ENCODE data around the gene CHRND. TPM values are rescaled to one million over a fixed set of nuclear protein-coding genes. Genes with fewer than 3 reads are reported as not detected.

Gene CHRND
- polyA plus RNA-seq, 1 donor from 2014 or later, result not detected

DNA sequence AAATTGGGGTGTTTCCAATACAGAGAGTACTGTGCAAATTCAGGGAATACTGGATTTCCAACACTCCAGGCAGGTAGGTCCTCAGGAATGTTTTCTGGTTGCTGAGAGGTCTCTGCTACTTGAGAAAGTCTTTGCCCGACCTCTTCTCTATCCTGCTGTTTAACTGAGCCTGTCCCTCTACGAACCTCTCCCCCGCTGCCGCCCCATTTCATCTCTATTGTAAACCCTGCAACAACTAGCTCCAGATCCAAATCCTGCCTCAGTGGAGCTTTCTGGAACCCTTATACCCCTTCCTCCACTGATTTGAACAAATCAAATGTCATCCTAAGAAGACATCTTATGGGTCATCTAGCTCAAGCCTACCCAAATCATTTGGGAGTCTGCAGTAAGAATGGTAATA, 25.8 kb downstream of the CHRND start:
- Histone ChIP-seq H3K9me3 (ENCODE audit: low read length) (no peaks in the 10 kb centered on the region), H3F3A (ENCODE audit: insufficient read depth, low read length, poor library complexity, severe bottlenecking) (no peaks in the 10 kb centered on the region), H3K36me3 (ENCODE audit: insufficient read depth, low read length) (peaks cover 10% of the 10 kb centered on the region), H4K20me1 (ENCODE audit: insufficient read depth) (no peaks in the 10 kb centered on the region), H3K9ac (ENCODE audit: low read length) (peak overlapping the region; percentile 97), H3K4me2 (ENCODE audit: low read length) (peak overlapping the region; percentile 90), H3K27me3 (ENCODE audit: insufficient read depth, low read depth, low read length) (no peaks in the 10 kb centered on the region), H3K9me2 (ENCODE audit: insufficient read depth, low read length) (no peaks in the 10 kb centered on the region), H3K4me3 (ENCODE audit: low read length) (peak overlapping the region; percentile 94), H3K27ac (ENCODE audit: low read length) (no peak overlapping the region), H3K79me2 (replicated peaks; ENCODE audit: insufficient read depth, low read length) (peaks cover 46% of the 10 kb centered on the region), H2AFZ (ENCODE audit: low read depth, low read length) (no peak overlapping the region)
- TF ChIP-seq POLR2AphosphoS5 (IDR thresholded peaks at IDR 0.05) (no peak), TAF1 (IDR thresholded peaks at IDR 0.05; ENCODE audit: low read depth) (no peak), CTCF (IDR thresholded peaks at IDR 0.05; ENCODE audit: poor library complexity, severe bottlenecking) (no peak), MXI1 (conservative IDR thresholded peaks at IDR 0.05; ENCODE audit: poor library complexity, severe bottlenecking) (no peak), RAD21 (conservative IDR thresholded peaks at IDR 0.05) (no peak), EZH2 (IDR thresholded peaks at IDR 0.05; ENCODE audit: borderline replicate concordance, insufficient read depth, low read length, poor library complexity, severe bottlenecking) (no peak), SMC3 (conservative IDR thresholded peaks at IDR 0.05; ENCODE audit: poor library complexity) (no peak)
- TF ChIP-seq, protein P1, sequence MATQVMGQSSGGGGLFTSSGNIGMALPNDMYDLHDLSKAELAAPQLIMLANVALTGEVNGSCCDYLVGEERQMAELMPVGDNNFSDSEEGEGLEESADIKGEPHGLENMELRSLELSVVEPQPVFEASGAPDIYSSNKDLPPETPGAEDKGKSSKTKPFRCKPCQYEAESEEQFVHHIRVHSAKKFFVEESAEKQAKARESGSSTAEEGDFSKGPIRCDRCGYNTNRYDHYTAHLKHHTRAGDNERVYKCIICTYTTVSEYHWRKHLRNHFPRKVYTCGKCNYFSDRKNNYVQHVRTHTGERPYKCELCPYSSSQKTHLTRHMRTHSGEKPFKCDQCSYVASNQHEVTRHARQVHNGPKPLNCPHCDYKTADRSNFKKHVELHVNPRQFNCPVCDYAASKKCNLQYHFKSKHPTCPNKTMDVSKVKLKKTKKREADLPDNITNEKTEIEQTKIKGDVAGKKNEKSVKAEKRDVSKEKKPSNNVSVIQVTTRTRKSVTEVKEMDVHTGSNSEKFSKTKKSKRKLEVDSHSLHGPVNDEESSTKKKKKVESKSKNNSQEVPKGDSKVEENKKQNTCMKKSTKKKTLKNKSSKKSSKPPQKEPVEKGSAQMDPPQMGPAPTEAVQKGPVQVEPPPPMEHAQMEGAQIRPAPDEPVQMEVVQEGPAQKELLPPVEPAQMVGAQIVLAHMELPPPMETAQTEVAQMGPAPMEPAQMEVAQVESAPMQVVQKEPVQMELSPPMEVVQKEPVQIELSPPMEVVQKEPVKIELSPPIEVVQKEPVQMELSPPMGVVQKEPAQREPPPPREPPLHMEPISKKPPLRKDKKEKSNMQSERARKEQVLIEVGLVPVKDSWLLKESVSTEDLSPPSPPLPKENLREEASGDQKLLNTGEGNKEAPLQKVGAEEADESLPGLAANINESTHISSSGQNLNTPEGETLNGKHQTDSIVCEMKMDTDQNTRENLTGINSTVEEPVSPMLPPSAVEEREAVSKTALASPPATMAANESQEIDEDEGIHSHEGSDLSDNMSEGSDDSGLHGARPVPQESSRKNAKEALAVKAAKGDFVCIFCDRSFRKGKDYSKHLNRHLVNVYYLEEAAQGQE (IDR thresholded peaks at IDR 0.05; ENCODE audit: borderline replicate concordance), result no peak

DNA sequence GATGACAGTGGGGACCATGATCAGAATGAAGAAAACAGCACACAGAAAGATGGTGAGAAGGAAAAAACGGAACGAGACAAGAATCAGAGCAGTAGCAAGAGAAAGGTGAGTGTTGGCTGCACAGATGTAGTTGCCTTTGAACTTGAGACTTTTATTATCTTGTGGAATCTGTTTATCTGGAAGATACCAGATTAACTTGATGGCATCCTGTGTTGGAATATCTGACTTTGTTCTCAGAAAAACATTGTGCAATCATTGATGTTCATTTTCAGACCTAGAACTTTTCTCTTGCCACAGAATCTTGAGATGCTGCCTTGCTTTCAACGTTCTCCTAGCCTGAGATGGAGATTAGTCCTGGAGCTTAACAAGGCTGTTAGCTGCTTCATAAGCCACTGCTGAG, 30.5 kb downstream of the CHRND start:
- no peak for TF ChIP-seq MXI1 (conservative IDR thresholded peaks at IDR 0.05; ENCODE audit: poor library complexity, severe bottlenecking)
- TF ChIP-seq EZH2 (IDR thresholded peaks at IDR 0.05; ENCODE audit: borderline replicate concordance, insufficient read depth, low read length, poor library complexity, severe bottlenecking), result no peak
- TF ChIP-seq SMC3 (conservative IDR thresholded peaks at IDR 0.05; ENCODE audit: poor library complexity), result no peak
- TF ChIP-seq, protein P1 (IDR thresholded peaks at IDR 0.05; ENCODE audit: borderline replicate concordance), result no peak
- Histone ChIP-seq H3K27me3 (ENCODE audit: insufficient read depth, low read depth, low read length) (no peaks in the 10 kb centered on the region), H3K4me3 (ENCODE audit: low read length) (no peak overlapping the region), H3K9me3 (ENCODE audit: low read length) (no peaks in the 10 kb centered on the region), H4K20me1 (ENCODE audit: insufficient read depth) (no peaks in the 10 kb centered on the region), H3K9me2 (ENCODE audit: insufficient read depth, low read length) (no peaks in the 10 kb centered on the region), H3K79me2 (replicated peaks; ENCODE audit: insufficient read depth, low read length) (peaks cover 29% of the 10 kb centered on the region), H3K9ac (ENCODE audit: low read length) (no peak overlapping the region), H3K27ac (ENCODE audit: low read length) (no peak overlapping the region), H3K4me2 (ENCODE audit: low read length) (no peak overlapping the region), H2AFZ (ENCODE audit: low read depth, low read length) (no peak overlapping the region), H3K36me3 (ENCODE audit: insufficient read depth, low read length) (peaks cover 5% of the 10 kb centered on the region), H3F3A (ENCODE audit: insufficient read depth, low read length, poor library complexity, severe bottlenecking) (no peaks in the 10 kb centered on the region)

Data from neural cell (in vitro differentiated cells).